ENCODE data around the gene PI4KA. TPM values are rescaled to one million over a fixed set of nuclear protein-coding genes. Genes with fewer than 3 reads are reported as not detected.

Gene PI4KA
- total RNA-seq, 4 donors from 2014 or later: 69.8 to 115 (median 82.3) TPM

GRCh38 chr22:20868025-20868962 is 9.7 kb upstream of the PI4KA start:
- TF ChIP-seq CTCF (IDR thresholded peaks at IDR 0.05): no peak
- TF ChIP-seq EP300 (IDR thresholded peaks at IDR 0.05): no peak
- no peak for TF ChIP-seq POLR2AphosphoS5 (IDR thresholded peaks at IDR 0.05)
- TF ChIP-seq POLR2A (IDR thresholded peaks at IDR 0.05; ENCODE audit: low read depth): no peak
- DNase-seq (ENCODE audit: extremely low spot score): no peak
- no peaks in the 10 kb centered on the region for H3K9me3 ChIP-seq
- H3K27me3 ChIP-seq: no peaks in the 10 kb centered on the region
- peaks cover 20 to 74% (median 35%) of the 10 kb centered on the region in 4 donors for H3K36me3 ChIP-seq
- H3K27ac ChIP-seq (replicated peaks in 1 of 4): peak overlapping the region; percentile 56 to 82 (median 64)
- peaks cover 20 to 35% (median 34%) of the 10 kb centered on the region in 4 donors for H3K4me1 ChIP-seq
- 58% methylated on average over 7 of the region's 7 CpGs for WGBS
- intact Hi-C loops (cut with DNase I): no loop called here
- no peak overlapping the region for H3K4me3 ChIP-seq

- TF ChIP-seq POLR2AphosphoS5 (IDR thresholded peaks at IDR 0.05) (peak; percentile 59 to 75), POLR2A (IDR thresholded peaks at IDR 0.05; ENCODE audit: low read depth) (no peak)
- intact Hi-C loops (cut with DNase I): no loop called here
- H3K4me3 ChIP-seq: no peak overlapping the region
- peak overlapping the region; percentile 56 to 82 (median 64) for H3K27ac ChIP-seq (replicated peaks in 1 of 4)
- 39% methylated on average over 3 of the region's 11 CpGs for WGBS
- peak; percentile 93 for DNase-seq (ENCODE audit: extremely low spot score)
- H3K27me3 ChIP-seq: no peaks in the 10 kb centered on the region
- peaks cover 15 to 73% (median 32%) of the 10 kb centered on the region in 4 donors for H3K36me3 ChIP-seq
- H3K9me3 ChIP-seq: no peaks in the 10 kb centered on the region
- peaks cover 20 to 41% (median 36%) of the 10 kb centered on the region in 4 donors for H3K4me1 ChIP-seq
Measured at GRCh38 chr22:20867179-20868024, 8.8 kb upstream of the PI4KA start.

- 78% methylated on average over 5 of the region's 5 CpGs for WGBS
- no peak for DNase-seq (ENCODE audit: extremely low spot score)
- Histone ChIP-seq H3K27me3 (no peaks in the 10 kb centered on the region), H3K4me1 (peaks cover 20 to 47% (median 39%) of the 10 kb centered on the region in 4 donors), H3K27ac (replicated peaks in 1 of 4) (peak overlapping the region; percentile 56 to 82 (median 64)), H3K4me3 (no peak overlapping the region), H3K36me3 (peaks cover 15 to 73% (median 29%) of the 10 kb centered on the region in 4 donors), H3K9me3 (no peaks in the 10 kb centered on the region)
- intact Hi-C loops (cut with DNase I): no loop called here
- no peak for TF ChIP-seq POLR2A (IDR thresholded peaks at IDR 0.05; ENCODE audit: low read depth)
- no peak for TF ChIP-seq EP300 (IDR thresholded peaks at IDR 0.05)
- no peak for TF ChIP-seq POLR2AphosphoS5 (IDR thresholded peaks at IDR 0.05)
- TF ChIP-seq CTCF (IDR thresholded peaks at IDR 0.05): no peak
Measured at GRCh38 chr22:20866736-20867135, 8.1 kb upstream of the PI4KA start.

GRCh38 chr22:20865875-20866445 is 7.3 kb upstream of the PI4KA start:
- H3K4me3 ChIP-seq: no peak overlapping the region
- no peak for DNase-seq (ENCODE audit: extremely low spot score)
- no peaks in the 10 kb centered on the region for H3K9me3 ChIP-seq
- H3K27ac ChIP-seq (replicated peaks in 1 of 4): peak overlapping the region in 1 of 4 donors; percentile 82
- no peak for TF ChIP-seq POLR2AphosphoS5 (IDR thresholded peaks at IDR 0.05)
- no peak for TF ChIP-seq CTCF (IDR thresholded peaks at IDR 0.05)
- no peak for TF ChIP-seq EP300 (IDR thresholded peaks at IDR 0.05)
- TF ChIP-seq POLR2A (IDR thresholded peaks at IDR 0.05; ENCODE audit: low read depth): no peak
- WGBS: 100% methylated on average over 5 of the region's 8 CpGs
- peaks cover 8 to 68% (median 23%) of the 10 kb centered on the region in 4 donors for H3K36me3 ChIP-seq
- H3K4me1 ChIP-seq: peaks cover 20 to 53% (median 40%) of the 10 kb centered on the region in 4 donors
- intact Hi-C loops (cut with DNase I): no loop called here
- no peaks in the 10 kb centered on the region for H3K27me3 ChIP-seq

Data from esophagus muscularis mucosa (tissue), 4 donors.